NB4 (cell line): ENCODE measurements around the gene GINS1.

Experiments used
- DNase-seq: peaks from one replicate; pipeline ENCODE4 v3.0.0; 2010; ENCODE audit warnings: low read depth
- H3K4me3 ChIP-seq: one replicate; pipeline ENCODE4 v1.5.1; 2011; ENCODE audit warnings: mild to moderate bottlenecking, low read depth, low read length, moderate library complexity
- MYC ChIP-seq: IDR thresholded peaks from 2 replicates; pipeline ENCODE4 v1.6.1; 2011; ENCODE audit warnings: low read depth, low read length
- POLR2A ChIP-seq: IDR thresholded peaks from 2 replicates; pipeline ENCODE4 v1.6.1; 2011; ENCODE audit warnings: mild to moderate bottlenecking; ENCODE audit not compliant: insufficient read length; ENCODE audit errors: extremely low read depth
- TF ChIP-seq, protein P1 (sequence below): IDR thresholded peaks from 2 replicates; pipeline ENCODE4 v1.6.1; 2011; ENCODE audit warnings: low read depth, low read length
- TF ChIP-seq, protein P2 (sequence below): IDR thresholded peaks from one replicate; pipeline ENCODE4 v1.5.1; 2012; ENCODE audit warnings: low read depth, low read length

The GINS1 gene

DNA sequence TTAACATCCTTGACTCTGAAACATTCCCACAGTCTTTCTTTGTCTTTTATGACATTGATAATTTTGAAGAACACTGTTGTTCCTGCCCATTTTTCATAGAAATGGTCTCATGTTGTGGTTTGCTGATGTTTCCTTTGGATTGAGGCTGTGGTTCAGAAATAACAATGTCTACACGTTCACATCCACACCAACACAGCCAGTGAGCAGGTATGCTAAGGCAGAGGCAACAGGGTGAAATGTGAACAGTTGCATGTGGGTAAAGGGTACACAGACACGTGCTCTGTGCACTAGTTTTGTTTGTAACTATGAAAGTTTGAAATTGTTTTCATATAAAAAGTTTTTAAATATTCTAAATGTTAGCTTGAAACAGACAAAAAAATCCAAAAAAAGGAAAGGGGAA, 78.4 kb downstream of the GINS1 start:
- TF ChIP-seq, protein P1, sequence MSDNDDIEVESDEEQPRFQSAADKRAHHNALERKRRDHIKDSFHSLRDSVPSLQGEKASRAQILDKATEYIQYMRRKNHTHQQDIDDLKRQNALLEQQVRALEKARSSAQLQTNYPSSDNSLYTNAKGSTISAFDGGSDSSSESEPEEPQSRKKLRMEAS: peak; percentile 42; the same call in 1 of the 2 replicates
- no peak for TF ChIP-seq MYC
- H3K4me3 ChIP-seq: no peak overlapping the region
- DNase-seq: no peak

DNA sequence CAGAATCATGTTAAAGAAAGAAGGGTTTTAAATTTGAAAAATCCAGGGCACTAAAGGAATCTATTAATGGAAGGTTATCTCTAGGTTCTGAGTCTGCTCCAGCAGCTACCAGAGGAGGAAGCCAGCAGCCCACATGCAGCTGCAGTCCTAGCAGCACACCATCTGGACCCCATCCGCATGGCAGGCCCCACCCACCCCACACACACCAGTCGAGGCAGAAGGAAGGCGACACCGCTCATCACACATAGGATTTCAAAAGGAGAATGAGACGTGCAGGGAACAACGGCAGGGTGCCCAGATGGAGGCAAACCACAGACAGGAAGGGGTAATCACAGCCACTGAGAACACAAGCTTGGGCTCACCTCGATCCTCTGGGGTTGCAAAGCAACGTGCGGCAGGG, 78.9 kb downstream of the GINS1 start:
- H3K4me3 ChIP-seq: no peak overlapping the region
- peak; percentile 24 for DNase-seq
- TF ChIP-seq, protein P1: no peak
- TF ChIP-seq, protein P2, sequence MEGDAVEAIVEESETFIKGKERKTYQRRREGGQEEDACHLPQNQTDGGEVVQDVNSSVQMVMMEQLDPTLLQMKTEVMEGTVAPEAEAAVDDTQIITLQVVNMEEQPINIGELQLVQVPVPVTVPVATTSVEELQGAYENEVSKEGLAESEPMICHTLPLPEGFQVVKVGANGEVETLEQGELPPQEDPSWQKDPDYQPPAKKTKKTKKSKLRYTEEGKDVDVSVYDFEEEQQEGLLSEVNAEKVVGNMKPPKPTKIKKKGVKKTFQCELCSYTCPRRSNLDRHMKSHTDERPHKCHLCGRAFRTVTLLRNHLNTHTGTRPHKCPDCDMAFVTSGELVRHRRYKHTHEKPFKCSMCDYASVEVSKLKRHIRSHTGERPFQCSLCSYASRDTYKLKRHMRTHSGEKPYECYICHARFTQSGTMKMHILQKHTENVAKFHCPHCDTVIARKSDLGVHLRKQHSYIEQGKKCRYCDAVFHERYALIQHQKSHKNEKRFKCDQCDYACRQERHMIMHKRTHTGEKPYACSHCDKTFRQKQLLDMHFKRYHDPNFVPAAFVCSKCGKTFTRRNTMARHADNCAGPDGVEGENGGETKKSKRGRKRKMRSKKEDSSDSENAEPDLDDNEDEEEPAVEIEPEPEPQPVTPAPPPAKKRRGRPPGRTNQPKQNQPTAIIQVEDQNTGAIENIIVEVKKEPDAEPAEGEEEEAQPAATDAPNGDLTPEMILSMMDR: no peak
- TF ChIP-seq POLR2A: no peak
- TF ChIP-seq MYC: no peak

DNA sequence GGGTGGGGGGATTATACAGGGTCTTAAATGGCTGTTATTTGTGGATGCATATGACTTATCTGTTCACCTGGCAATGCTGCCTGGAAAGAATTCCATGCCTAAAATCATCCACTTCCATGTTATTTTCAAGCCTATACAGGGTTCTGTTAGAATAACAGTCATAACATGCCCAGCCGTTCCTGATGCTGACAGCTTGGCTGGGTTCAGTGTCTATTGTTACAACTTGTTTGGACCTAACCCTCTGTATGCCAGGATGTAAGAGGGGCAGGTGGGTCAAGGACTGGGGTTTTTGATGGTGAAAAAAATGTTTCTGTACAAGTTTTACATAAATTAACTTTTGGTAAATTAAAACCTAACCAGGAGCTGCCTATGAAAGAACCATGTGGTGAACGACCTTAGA, 79.8 kb downstream of the GINS1 start:
- H3K4me3 ChIP-seq: no peak overlapping the region
- TF ChIP-seq, protein P2: no peak
- TF ChIP-seq, protein P1: no peak
- no peak for TF ChIP-seq MYC
- no peak for DNase-seq

DNA sequence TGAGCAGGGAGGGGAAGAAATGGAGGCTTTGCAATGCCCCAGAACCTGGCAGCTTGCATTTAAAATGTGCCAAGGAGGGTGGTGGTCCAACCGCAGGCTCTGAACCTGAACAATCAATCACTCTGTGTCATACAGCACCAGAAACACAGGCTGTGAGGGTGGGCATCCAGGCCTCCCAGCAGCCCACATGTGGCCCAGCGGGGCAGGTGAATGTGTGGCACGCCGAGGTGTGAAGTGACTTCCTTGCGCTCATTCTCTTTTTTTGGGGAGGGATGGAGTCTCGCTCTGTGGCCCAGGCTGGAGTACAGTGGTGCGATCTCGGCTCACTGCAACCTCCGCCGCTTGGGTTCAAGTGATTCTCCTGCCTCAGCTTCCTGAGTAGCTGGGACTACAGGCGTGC, 80.5 kb downstream of the GINS1 start:
- no peak for DNase-seq
- no peak overlapping the region for H3K4me3 ChIP-seq
- TF ChIP-seq POLR2A (no peak), MYC (no peak)
- TF ChIP-seq, protein P1: no peak
- TF ChIP-seq, protein P2: no peak

DNA sequence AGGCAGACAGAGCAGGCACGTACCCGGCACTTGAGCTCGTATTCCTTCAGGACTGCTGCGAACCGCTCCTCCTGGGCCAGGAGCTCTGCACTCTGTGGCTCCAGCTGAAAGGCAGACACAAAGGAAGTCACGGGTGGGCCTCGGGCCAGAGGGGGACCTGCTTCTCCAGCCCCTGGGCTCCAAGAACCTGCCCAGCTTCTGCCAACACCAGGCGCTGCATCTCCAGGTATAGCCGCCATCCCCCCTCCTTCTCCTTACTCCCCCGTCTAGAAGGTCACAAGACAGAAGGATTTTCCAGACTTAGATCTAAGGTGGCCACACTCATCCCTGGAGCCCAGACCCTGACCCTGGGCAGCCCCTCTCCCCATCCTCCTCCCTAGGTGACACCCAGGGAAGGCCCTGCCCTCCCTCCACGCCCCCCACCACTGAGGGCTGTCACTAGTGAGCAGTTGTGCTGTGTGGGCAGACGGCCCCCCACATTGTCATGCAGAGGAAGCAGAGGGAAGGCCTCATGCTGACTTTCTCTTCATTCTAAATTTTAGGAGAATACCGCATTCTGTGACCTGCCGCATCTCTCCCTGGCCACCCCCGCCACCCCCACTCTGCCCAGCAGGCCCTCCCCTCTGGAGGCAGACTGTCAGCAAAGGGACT, 81.9 kb downstream of the GINS1 start:
- TF ChIP-seq, protein P2: no peak
- TF ChIP-seq, protein P1: no peak
- TF ChIP-seq MYC (no peak), POLR2A (no peak)
- DNase-seq: no peak
- no peak overlapping the region for H3K4me3 ChIP-seq

DNA sequence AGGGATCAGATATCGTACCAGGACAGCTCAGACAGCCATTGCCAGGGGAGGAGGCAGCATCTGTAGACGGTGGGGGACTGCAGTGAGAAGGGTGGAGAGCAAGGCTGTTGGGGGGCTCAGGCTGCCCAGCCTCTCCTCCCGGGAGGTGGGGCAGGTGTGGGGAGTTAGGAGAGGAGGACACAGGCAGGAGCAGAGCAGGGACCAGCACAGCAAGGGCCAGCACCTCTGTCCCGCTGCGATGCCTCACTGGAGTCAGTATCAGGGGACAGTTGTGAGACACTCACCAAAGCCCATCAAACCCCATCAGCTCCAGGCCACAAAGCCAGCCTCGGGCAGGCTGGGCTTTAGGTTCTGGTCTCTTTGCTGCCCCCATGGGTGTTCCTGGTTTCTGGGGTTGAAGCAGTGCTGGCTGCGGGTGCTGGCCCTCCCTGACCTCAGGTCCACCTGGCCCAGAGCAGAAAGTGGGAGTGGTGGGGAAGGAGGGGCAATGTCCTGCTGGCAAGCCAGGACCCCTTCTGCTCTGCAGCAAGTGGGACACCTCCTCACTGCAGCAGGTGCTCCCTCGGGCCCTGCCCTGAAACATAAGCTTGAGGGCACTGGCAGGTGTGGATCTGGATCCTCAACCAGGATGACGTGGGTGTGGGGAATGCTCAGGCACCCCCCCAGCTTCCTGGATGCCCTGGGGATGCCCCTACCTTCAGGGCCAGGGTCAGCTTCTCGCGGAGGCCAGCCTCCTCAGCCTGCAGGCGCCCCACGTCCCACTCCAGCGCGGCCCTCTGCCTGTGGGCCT, 83.4 kb downstream of the GINS1 start:
- DNase-seq: no peak
- H3K4me3 ChIP-seq: no peak overlapping the region
- no peak for TF ChIP-seq MYC
- no peak for TF ChIP-seq POLR2A
- TF ChIP-seq, protein P1: no peak
- TF ChIP-seq, protein P2: no peak
